SK-N-SH (cell line): ENCODE results near the gene SRGAP3. TPM values are rescaled to one million over a fixed set of nuclear protein-coding genes. Genes with fewer than 3 reads are reported as not detected.

ENCODE experiments used
- CTCF ChIA-PET: fragments of 300-600, 350-600 bp; formaldehyde crosslinking; extraction: SDS; loops from one replicate; lab custom pipeline; 2021; lab: Yijun Ruan, JAX
- POLR2A ChIA-PET: fragments of 350-600 bp; sonication (Branson Sonifier 250); formaldehyde crosslinking; extraction: SDS; loops from one replicate; lab custom pipeline; 2020; ENCODE audit warnings: antibody characterized with exemption, inconsistent platforms; lab: Yijun Ruan, JAX
- DNase-seq: peaks from one replicate; pipeline ENCODE4 v3.0.0; 2012
- H2AFZ ChIP-seq: fragments of 200-600 bp; sonication (generic); 2 replicates; pipeline ENCODE4 v1.8.1; 2016; ENCODE audit warnings: antibody characterized with exemption, mild to moderate bottlenecking, low read depth
- H3F3A ChIP-seq: fragments of 200-600 bp; sonication (generic); replicated peaks from 2 replicates; pipeline ENCODE3; 2016; ENCODE audit warnings: antibody characterized with exemption, mild to moderate bottlenecking; ENCODE audit not compliant: insufficient read depth
- H3K27ac ChIP-seq, 2 experiments: fragments of 200-500 bp in 1 of 2; fragments of 200-600 bp in 1 of 2; sonication (Bioruptor generic) in 1 of 2; sonication (generic), shearing (Covaris generic) in 1 of 2; 2 replicates each; pipeline versions ENCODE4 v1.5.1 to v1.6.1; 2014 to 2016; ENCODE audit warnings: low read depth in 2 of 2, inconsistent platforms in 1 of 2, low read length in 1 of 2, mild to moderate bottlenecking in 1 of 2, mixed read lengths in 1 of 2
- H3K27me3 ChIP-seq: fragments of 200-600 bp; sonication (generic), shearing (Covaris generic); 2 replicates; pipeline ENCODE4 v1.6.1; 2016; ENCODE audit warnings: mixed run types; ENCODE audit not compliant: insufficient read depth
- H3K36me3 ChIP-seq, 2 experiments: fragments of 200-500 bp in 1 of 2; fragments of 200-600 bp in 1 of 2; sonication (Bioruptor generic) in 1 of 2; sonication (generic) in 1 of 2; replicated peaks in 1 of 2; 2 replicates each; pipeline versions ENCODE3 to v1.5.1; 2014 to 2016; ENCODE audit warnings: low read length in 1 of 2, mild to moderate bottlenecking in 1 of 2; ENCODE audit not compliant: insufficient read depth in 2 of 2, control insufficient read depth in 1 of 2
- H3K4me1 ChIP-seq, 2 experiments: fragments of 200-500 bp in 1 of 2; fragments of 200-600 bp in 1 of 2; sonication (Bioruptor generic) in 1 of 2; sonication (generic), shearing (Covaris generic) in 1 of 2; 2 replicates each; pipeline versions ENCODE4 v1.5.1 to v1.6.1; 2014 to 2016; ENCODE audit warnings: low read depth in 1 of 2, low read length in 1 of 2, mixed run types in 1 of 2; ENCODE audit not compliant: insufficient read depth in 2 of 2, control insufficient read depth in 1 of 2
- H3K4me2 ChIP-seq: fragments of 200-600 bp; sonication (generic), shearing (Covaris generic); 2 replicates; pipeline ENCODE4 v1.6.1; 2017; ENCODE audit warnings: mixed run types
- H3K4me3 ChIP-seq, 2 experiments: fragments of 200-500 bp in 1 of 2; fragments of 200-600 bp in 1 of 2; sonication (Bioruptor generic) in 1 of 2; sonication (generic), shearing (Covaris generic) in 1 of 2; 2 replicates each; pipeline versions ENCODE4 v1.5.1 to v1.8.1; 2014 to 2016; ENCODE audit warnings: low read depth in 2 of 2, inconsistent platforms in 1 of 2, low read length in 1 of 2, mild to moderate bottlenecking in 1 of 2, mixed read lengths in 1 of 2, moderate library complexity in 1 of 2
- H3K79me2 ChIP-seq: fragments of 200-600 bp; sonication (generic); 2 replicates; pipeline ENCODE4 v1.8.1; 2017; ENCODE audit warnings: mild to moderate bottlenecking; ENCODE audit not compliant: insufficient read depth
- H3K9ac ChIP-seq: fragments of 200-600 bp; sonication (generic); 2 replicates; pipeline ENCODE4 v1.6.1; 2017; ENCODE audit warnings: mixed run types
- H3K9me2 ChIP-seq: fragments of 200-600 bp; sonication (generic); 2 replicates; pipeline ENCODE4 v1.6.1; 2017; ENCODE audit warnings: mixed run types
- H3K9me3 ChIP-seq: fragments of 200-600 bp; sonication (generic); 2 replicates; pipeline ENCODE4 v1.6.1; 2017; ENCODE audit warnings: mixed run types, mild to moderate bottlenecking, moderate library complexity
- H4K20me1 ChIP-seq: fragments of 200-600 bp; sonication (generic); 2 replicates; pipeline ENCODE4 v1.6.1; 2017; ENCODE audit warnings: mild to moderate bottlenecking, mixed run types; ENCODE audit not compliant: insufficient read depth
- EZH2phosphoT487 ChIP-seq: fragments of 200-600 bp; sonication (generic); IDR thresholded peaks from 2 replicates; pipeline ENCODE4 v1.6.1; 2017; ENCODE audit warnings: low read depth, mixed run types, mild to moderate bottlenecking, antibody characterized with exemption, moderate library complexity, borderline replicate concordance
- FOSL2 ChIP-seq: IDR thresholded peaks from 2 replicates; pipeline ENCODE4 v1.4.0; 2012; ENCODE audit warnings: low read depth, mild to moderate bottlenecking, moderate library complexity, borderline replicate concordance
- FOXJ3 ChIP-seq: sonication (generic); formaldehyde crosslinking; IDR thresholded peaks from 2 replicates; pipeline ENCODE4 v1.5.1; 2020; ENCODE audit warnings: mild to moderate bottlenecking, missing genetic modification reagents
- FOXM1 ChIP-seq: IDR thresholded peaks from 2 replicates; pipeline ENCODE4 v1.4.0; 2012; ENCODE audit warnings: low read depth, mild to moderate bottlenecking
- GATA2 ChIP-seq: sonication (generic); formaldehyde crosslinking; IDR thresholded peaks from 2 replicates; pipeline ENCODE4 v1.5.0; 2020; ENCODE audit warnings: mild to moderate bottlenecking, missing genetic modification reagents
- MEF2A ChIP-seq: IDR thresholded peaks from 2 replicates; pipeline ENCODE4 v1.4.0; 2012; ENCODE audit warnings: low read depth, borderline replicate concordance
- MXI1 ChIP-seq: IDR thresholded peaks from 2 replicates; pipeline ENCODE4 v1.6.1; 2012; ENCODE audit warnings: mild to moderate bottlenecking, low read depth, low read length, improper control_type of control experiment
- NRF1 ChIP-seq: IDR thresholded peaks from 2 replicates; pipeline ENCODE4 v1.6.1; 2012; ENCODE audit warnings: low read depth, mild to moderate bottlenecking, low read length
- POLR2AphosphoS5 ChIP-seq: IDR thresholded peaks from 2 replicates; pipeline ENCODE4 v1.6.1; 2012; ENCODE audit warnings: low read depth, low read length
- RAD21 ChIP-seq: IDR thresholded peaks from 2 replicates; pipeline ENCODE4 v1.6.1; 2012; ENCODE audit warnings: mild to moderate bottlenecking, low read length
- RFX5 ChIP-seq: IDR thresholded peaks from 2 replicates; pipeline ENCODE4 v1.6.1; 2012; ENCODE audit warnings: mild to moderate bottlenecking, improper control_type of control experiment, low read length
- SMC3 ChIP-seq: IDR thresholded peaks from 2 replicates; pipeline ENCODE4 v1.6.1; 2012; ENCODE audit warnings: low read depth, low read length, improper control_type of control experiment
- TAF1 ChIP-seq: IDR thresholded peaks from 2 replicates; pipeline ENCODE4 v1.6.1; 2012; ENCODE audit warnings: low read depth, mild to moderate bottlenecking, low read length, moderate library complexity, borderline replicate concordance
- TCF12 ChIP-seq: IDR thresholded peaks from 2 replicates; pipeline ENCODE4 v1.4.0; 2012
- TEAD4 ChIP-seq: IDR thresholded peaks from 2 replicates; pipeline ENCODE4 v1.4.0; 2012; ENCODE audit warnings: mild to moderate bottlenecking, borderline replicate concordance; ENCODE audit not compliant: insufficient read depth
- YY1 ChIP-seq: IDR thresholded peaks from 2 replicates; pipeline ENCODE4 v1.4.0; 2012; ENCODE audit warnings: low read depth, mild to moderate bottlenecking
- WGBS: methylation state at CpG from one replicate; pipeline ENCODE4 v1.1.6; 2017; ENCODE audit warnings: low lambda C conversion rate; 5-methylcytosine and 5-hydroxymethylcytosine counted together
- polyA plus RNA-seq, 3 experiments: library from polyadenylated mRNA; depleted of rRNA; stranded (reverse); fragments of >200 nt; gene quantifications; 2 replicates each; pipeline ENCODE4 v1.2.3, GENCODE V29; 2012
- TF ChIP-seq, protein P1 (sequence below): IDR thresholded peaks from 2 replicates; pipeline ENCODE4 v1.4.0; 2012; ENCODE audit warnings: low read depth, borderline replicate concordance
- TF ChIP-seq, protein P2 (sequence below): IDR thresholded peaks from 2 replicates; pipeline ENCODE4 v1.4.0; 2012; ENCODE audit warnings: low read depth, borderline replicate concordance
- TF ChIP-seq, protein P3 (sequence below): IDR thresholded peaks from 2 replicates; pipeline ENCODE4 v1.4.0; 2012; ENCODE audit warnings: low read depth
- TF ChIP-seq, protein P4 (sequence below): IDR thresholded peaks from 2 replicates; pipeline ENCODE4 v1.6.1; 2012; ENCODE audit warnings: mild to moderate bottlenecking, low read depth, low read length, moderate library complexity

The SRGAP3 gene
- polyA plus RNA-seq, 1 of the 3 experiments (the other 2 are of a cell fraction) = 2.8 TPM

DNA sequence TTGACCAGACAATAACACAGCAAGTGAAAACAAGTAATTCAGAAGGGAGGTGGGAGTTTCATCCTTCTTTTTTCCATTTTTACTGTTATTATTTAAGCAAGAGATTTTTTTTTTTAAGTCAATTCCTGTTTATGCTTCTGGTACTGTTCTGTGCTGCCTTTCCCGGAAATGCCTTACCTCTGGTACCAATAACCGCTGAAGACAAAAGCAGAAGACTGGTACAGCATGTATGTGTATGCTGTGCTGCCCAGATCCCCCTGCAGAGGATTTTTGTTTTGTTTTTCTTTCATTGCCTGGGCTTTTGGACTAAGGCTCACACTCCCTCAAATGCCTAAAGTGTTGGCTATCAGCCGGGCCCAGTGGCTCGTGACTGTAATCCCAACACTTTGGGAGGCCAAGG lies 21.3 kb upstream of the SRGAP3 start:
- Histone ChIP-seq H4K20me1 (no peaks in the 10 kb centered on the region), H3K27ac (no peak overlapping the region), H3K4me1 (no peaks in the 10 kb centered on the region; a peak in 1 of 4 replicates), H3K79me2 (no peaks in the 10 kb centered on the region), H3K9me2 (no peaks in the 10 kb centered on the region), H2AFZ (no peak overlapping the region), H3K4me2 (no peak overlapping the region), H3K4me3 (no peak overlapping the region), H3K9ac (no peak overlapping the region), H3K36me3 (no peaks in the 10 kb centered on the region), H3F3A (no peaks in the 10 kb centered on the region), H3K9me3 (no peaks in the 10 kb centered on the region), H3K27me3 (no peaks in the 10 kb centered on the region)
- TF ChIP-seq GATA2 (CRISPR knock-in tag) = no peak
- TF ChIP-seq, protein P1, sequence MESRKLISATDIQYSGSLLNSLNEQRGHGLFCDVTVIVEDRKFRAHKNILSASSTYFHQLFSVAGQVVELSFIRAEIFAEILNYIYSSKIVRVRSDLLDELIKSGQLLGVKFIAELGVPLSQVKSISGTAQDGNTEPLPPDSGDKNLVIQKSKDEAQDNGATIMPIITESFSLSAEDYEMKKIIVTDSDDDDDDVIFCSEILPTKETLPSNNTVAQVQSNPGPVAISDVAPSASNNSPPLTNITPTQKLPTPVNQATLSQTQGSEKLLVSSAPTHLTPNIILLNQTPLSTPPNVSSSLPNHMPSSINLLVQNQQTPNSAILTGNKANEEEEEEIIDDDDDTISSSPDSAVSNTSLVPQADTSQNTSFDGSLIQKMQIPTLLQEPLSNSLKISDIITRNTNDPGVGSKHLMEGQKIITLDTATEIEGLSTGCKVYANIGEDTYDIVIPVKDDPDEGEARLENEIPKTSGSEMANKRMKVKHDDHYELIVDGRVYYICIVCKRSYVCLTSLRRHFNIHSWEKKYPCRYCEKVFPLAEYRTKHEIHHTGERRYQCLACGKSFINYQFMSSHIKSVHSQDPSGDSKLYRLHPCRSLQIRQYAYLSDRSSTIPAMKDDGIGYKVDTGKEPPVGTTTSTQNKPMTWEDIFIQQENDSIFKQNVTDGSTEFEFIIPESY = no peak
- TF ChIP-seq, protein P2, sequence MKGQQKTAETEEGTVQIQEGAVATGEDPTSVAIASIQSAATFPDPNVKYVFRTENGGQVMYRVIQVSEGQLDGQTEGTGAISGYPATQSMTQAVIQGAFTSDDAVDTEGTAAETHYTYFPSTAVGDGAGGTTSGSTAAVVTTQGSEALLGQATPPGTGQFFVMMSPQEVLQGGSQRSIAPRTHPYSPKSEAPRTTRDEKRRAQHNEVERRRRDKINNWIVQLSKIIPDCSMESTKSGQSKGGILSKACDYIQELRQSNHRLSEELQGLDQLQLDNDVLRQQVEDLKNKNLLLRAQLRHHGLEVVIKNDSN = no peak
- no peak for TF ChIP-seq RFX5
- TF ChIP-seq NRF1 = no peak
- no peak for TF ChIP-seq RAD21
- no peak for TF ChIP-seq YY1
- no peak for TF ChIP-seq MXI1
- no peak for TF ChIP-seq TCF12
- no peak for TF ChIP-seq POLR2AphosphoS5
- TF ChIP-seq EZH2phosphoT487 = no peak
- 51% methylated on average over 4 of the region's 4 CpGs for WGBS
- ChIA-PET CTCF (no interaction called here), POLR2A (no interaction called here)
- no peak for DNase-seq

DNA sequence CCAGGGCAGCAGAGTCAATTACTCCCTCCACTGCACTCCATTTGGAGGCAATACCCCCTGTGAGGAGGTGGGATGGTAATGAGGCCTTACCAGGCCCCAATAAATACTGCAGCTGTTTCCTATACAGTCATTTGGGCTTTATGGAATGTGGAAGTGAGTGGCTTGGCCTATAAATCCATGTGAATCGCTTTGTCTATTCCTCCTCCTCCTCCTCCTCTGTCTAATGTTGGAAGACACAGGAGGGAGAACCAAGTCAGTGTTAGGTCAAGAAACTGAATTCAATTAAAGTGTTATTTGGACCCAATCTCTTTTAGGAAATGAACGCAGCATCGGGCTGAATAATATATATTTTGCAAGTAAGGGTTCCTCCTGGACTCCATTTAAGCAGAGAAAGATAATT lies 17.3 kb upstream of the SRGAP3 start:
- H3K4me1 ChIP-seq = no peaks in the 10 kb centered on the region; a peak in 1 of 4 replicates
- POLR2A ChIA-PET = no interaction called here
- TF ChIP-seq RAD21 (no peak), FOSL2 (no peak), TAF1 (no peak), TEAD4 (no peak), FOXJ3 (CRISPR knock-in tag) (no peak), FOXM1 (no peak), MEF2A (no peak), SMC3 (no peak), GATA2 (CRISPR knock-in tag) (no peak), RFX5 (no peak)
- TF ChIP-seq, protein P3, sequence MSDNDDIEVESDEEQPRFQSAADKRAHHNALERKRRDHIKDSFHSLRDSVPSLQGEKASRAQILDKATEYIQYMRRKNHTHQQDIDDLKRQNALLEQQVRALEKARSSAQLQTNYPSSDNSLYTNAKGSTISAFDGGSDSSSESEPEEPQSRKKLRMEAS = no peak
- TF ChIP-seq, protein P1 = no peak
- TF ChIP-seq, protein P4, sequence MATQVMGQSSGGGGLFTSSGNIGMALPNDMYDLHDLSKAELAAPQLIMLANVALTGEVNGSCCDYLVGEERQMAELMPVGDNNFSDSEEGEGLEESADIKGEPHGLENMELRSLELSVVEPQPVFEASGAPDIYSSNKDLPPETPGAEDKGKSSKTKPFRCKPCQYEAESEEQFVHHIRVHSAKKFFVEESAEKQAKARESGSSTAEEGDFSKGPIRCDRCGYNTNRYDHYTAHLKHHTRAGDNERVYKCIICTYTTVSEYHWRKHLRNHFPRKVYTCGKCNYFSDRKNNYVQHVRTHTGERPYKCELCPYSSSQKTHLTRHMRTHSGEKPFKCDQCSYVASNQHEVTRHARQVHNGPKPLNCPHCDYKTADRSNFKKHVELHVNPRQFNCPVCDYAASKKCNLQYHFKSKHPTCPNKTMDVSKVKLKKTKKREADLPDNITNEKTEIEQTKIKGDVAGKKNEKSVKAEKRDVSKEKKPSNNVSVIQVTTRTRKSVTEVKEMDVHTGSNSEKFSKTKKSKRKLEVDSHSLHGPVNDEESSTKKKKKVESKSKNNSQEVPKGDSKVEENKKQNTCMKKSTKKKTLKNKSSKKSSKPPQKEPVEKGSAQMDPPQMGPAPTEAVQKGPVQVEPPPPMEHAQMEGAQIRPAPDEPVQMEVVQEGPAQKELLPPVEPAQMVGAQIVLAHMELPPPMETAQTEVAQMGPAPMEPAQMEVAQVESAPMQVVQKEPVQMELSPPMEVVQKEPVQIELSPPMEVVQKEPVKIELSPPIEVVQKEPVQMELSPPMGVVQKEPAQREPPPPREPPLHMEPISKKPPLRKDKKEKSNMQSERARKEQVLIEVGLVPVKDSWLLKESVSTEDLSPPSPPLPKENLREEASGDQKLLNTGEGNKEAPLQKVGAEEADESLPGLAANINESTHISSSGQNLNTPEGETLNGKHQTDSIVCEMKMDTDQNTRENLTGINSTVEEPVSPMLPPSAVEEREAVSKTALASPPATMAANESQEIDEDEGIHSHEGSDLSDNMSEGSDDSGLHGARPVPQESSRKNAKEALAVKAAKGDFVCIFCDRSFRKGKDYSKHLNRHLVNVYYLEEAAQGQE = no peak

More for the DNA sequence above, 17.3 kb upstream of the SRGAP3 start:
- H3K9ac ChIP-seq = no peak overlapping the region
- no peaks in the 10 kb centered on the region for H3F3A ChIP-seq
- WGBS = 65% methylated on average over 3 of the region's 3 CpGs
- no peak overlapping the region for H3K4me3 ChIP-seq
- H3K9me2 ChIP-seq = no peaks in the 10 kb centered on the region
- no peak overlapping the region for H3K27ac ChIP-seq
- H3K36me3 ChIP-seq = no peaks in the 10 kb centered on the region
- no peaks in the 10 kb centered on the region for H3K79me2 ChIP-seq
- H3K9me3 ChIP-seq = no peaks in the 10 kb centered on the region
- H4K20me1 ChIP-seq = no peaks in the 10 kb centered on the region
- no peak overlapping the region for H3K4me2 ChIP-seq
- DNase-seq = no peak
- H2AFZ ChIP-seq = no peak overlapping the region
- CTCF ChIA-PET = interaction anchor here (1.3 kb wide), 1 partner anchor 279 kb away, joined by 3 read pairs; no protein-coding TSS in a partner anchor
- no peaks in the 10 kb centered on the region for H3K27me3 ChIP-seq
